ENCODE measurements around the gene ATG4B. TPM values are rescaled to one million over a fixed set of nuclear protein-coding genes. Genes with fewer than 3 reads are reported as not detected.

The ATG4B gene
- polyA plus RNA-seq, 1 donor from 2014 or later = 128 TPM

DNA sequence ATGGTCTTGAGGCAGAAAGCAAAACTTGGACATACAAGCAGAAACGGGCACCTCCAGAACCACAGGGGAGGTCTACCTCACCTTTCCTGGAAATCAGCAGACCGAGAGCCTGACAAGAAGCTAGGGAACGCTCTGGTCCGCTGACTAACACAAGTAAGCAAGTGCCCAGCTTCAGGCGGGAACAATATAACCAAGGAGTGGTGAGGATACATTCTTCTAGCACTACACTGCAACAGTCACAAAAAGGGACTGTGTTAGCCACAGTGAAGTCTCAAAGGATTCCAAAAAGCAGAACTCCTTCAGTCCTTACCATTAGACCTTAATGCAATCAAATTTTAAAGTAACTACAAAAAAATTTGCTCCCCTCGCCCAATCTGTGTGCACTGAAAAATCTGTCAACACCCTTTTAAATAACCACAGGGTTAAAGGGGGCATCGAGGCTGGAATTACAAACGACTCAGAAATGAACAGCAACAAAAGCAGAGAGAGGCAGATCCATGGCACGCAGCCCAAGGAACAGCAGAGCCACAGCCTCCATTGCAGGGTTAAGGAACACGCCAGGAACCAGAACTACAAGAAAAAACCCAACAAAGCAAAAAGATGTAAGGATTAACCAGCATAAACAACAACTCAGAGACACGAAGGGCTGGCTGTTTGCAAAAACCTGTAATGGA is 7.6 kb upstream of the ATG4B start:
- no peaks in the 10 kb centered on the region for H3K9me3 ChIP-seq (ENCODE audit: low read length)
- H3K36me3 ChIP-seq (ENCODE audit: insufficient read depth, low read length) = peaks cover 4% of the 10 kb centered on the region
- H3K27ac ChIP-seq (ENCODE audit: low read length) = no peak overlapping the region
- H3K9ac ChIP-seq (ENCODE audit: low read length) = no peak overlapping the region
- peaks cover 15% of the 10 kb centered on the region for H3K79me2 ChIP-seq (replicated peaks; ENCODE audit: insufficient read depth, low read length)
- H3K9me2 ChIP-seq (ENCODE audit: insufficient read depth, low read length) = no peaks in the 10 kb centered on the region
- no peak overlapping the region for H2AFZ ChIP-seq (ENCODE audit: low read depth, low read length)
- H4K20me1 ChIP-seq (ENCODE audit: insufficient read depth) = no peaks in the 10 kb centered on the region
- no peak overlapping the region for H3K4me2 ChIP-seq (ENCODE audit: low read length)
- TF ChIP-seq TAF1 (IDR thresholded peaks at IDR 0.05; ENCODE audit: low read depth) (no peak), POLR2AphosphoS5 (IDR thresholded peaks at IDR 0.05) (no peak), EP300 (conservative IDR thresholded peaks at IDR 0.05; ENCODE audit: poor library complexity, severe bottlenecking) (no peak), RAD21 (conservative IDR thresholded peaks at IDR 0.05) (no peak), MXI1 (conservative IDR thresholded peaks at IDR 0.05; ENCODE audit: poor library complexity, severe bottlenecking) (no peak), SMC3 (conservative IDR thresholded peaks at IDR 0.05; ENCODE audit: poor library complexity) (no peak), EZH2 (IDR thresholded peaks at IDR 0.05; ENCODE audit: borderline replicate concordance, insufficient read depth, low read length, poor library complexity, severe bottlenecking) (no peak)
- TF ChIP-seq, protein P1, sequence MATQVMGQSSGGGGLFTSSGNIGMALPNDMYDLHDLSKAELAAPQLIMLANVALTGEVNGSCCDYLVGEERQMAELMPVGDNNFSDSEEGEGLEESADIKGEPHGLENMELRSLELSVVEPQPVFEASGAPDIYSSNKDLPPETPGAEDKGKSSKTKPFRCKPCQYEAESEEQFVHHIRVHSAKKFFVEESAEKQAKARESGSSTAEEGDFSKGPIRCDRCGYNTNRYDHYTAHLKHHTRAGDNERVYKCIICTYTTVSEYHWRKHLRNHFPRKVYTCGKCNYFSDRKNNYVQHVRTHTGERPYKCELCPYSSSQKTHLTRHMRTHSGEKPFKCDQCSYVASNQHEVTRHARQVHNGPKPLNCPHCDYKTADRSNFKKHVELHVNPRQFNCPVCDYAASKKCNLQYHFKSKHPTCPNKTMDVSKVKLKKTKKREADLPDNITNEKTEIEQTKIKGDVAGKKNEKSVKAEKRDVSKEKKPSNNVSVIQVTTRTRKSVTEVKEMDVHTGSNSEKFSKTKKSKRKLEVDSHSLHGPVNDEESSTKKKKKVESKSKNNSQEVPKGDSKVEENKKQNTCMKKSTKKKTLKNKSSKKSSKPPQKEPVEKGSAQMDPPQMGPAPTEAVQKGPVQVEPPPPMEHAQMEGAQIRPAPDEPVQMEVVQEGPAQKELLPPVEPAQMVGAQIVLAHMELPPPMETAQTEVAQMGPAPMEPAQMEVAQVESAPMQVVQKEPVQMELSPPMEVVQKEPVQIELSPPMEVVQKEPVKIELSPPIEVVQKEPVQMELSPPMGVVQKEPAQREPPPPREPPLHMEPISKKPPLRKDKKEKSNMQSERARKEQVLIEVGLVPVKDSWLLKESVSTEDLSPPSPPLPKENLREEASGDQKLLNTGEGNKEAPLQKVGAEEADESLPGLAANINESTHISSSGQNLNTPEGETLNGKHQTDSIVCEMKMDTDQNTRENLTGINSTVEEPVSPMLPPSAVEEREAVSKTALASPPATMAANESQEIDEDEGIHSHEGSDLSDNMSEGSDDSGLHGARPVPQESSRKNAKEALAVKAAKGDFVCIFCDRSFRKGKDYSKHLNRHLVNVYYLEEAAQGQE (IDR thresholded peaks at IDR 0.05; ENCODE audit: borderline replicate concordance) = no peak
- TF ChIP-seq, protein P2, sequence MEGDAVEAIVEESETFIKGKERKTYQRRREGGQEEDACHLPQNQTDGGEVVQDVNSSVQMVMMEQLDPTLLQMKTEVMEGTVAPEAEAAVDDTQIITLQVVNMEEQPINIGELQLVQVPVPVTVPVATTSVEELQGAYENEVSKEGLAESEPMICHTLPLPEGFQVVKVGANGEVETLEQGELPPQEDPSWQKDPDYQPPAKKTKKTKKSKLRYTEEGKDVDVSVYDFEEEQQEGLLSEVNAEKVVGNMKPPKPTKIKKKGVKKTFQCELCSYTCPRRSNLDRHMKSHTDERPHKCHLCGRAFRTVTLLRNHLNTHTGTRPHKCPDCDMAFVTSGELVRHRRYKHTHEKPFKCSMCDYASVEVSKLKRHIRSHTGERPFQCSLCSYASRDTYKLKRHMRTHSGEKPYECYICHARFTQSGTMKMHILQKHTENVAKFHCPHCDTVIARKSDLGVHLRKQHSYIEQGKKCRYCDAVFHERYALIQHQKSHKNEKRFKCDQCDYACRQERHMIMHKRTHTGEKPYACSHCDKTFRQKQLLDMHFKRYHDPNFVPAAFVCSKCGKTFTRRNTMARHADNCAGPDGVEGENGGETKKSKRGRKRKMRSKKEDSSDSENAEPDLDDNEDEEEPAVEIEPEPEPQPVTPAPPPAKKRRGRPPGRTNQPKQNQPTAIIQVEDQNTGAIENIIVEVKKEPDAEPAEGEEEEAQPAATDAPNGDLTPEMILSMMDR (IDR thresholded peaks at IDR 0.05; ENCODE audit: poor library complexity, severe bottlenecking) = no peak
- no peak overlapping the region for H3K4me3 ChIP-seq (ENCODE audit: low read length)
- H3F3A ChIP-seq (ENCODE audit: insufficient read depth, low read length, poor library complexity, severe bottlenecking) = no peaks in the 10 kb centered on the region
- H3K27me3 ChIP-seq (ENCODE audit: insufficient read depth, low read depth, low read length) = no peaks in the 10 kb centered on the region

DNA sequence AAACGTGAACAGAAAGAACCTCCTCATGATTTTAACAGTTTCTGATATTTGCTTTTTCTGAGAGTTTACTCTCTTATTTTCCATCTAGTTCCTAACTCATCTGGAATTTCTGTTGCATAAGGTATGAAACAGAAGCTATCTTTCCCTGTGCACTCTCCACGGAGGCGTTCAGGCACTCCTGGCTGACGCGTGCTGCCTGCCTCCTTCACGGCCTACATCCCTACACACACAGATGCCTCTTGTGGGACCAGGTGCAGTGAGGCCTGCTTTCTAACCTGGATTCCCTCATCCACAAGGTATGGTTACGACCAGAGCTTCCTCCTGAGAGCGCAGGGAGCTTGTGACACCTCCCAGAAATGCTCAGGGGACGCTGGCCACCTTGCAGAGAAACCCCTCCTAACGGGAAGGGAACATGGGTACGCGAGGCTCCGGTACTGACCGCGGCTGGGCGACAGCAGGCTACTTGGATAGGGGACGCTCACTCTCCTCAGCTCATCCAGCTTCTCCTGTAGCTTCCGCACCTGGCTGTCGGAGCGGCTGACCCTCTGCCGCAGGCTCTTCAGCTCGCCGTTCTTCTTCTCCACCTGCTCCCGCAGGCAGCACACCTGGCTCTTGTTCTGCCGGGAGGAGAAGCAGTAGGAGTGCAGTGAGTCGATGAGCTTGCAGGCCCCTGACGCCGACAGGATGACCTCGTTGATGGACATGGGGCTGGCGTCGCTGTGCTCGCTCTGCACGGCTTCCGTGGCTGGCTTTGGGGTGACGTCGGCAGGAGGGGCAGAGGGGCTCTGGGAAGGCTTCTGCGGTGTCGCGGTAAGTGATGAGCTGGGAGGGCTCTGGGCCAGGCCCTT is 4.8 kb upstream of the ATG4B start:
- TF ChIP-seq RAD21 (conservative IDR thresholded peaks at IDR 0.05) = no peak
- TF ChIP-seq EP300 (conservative IDR thresholded peaks at IDR 0.05; ENCODE audit: poor library complexity, severe bottlenecking) = no peak
- no peak for TF ChIP-seq TAF1 (IDR thresholded peaks at IDR 0.05; ENCODE audit: low read depth)
- TF ChIP-seq SMC3 (conservative IDR thresholded peaks at IDR 0.05; ENCODE audit: poor library complexity) = no peak
- TF ChIP-seq MXI1 (conservative IDR thresholded peaks at IDR 0.05; ENCODE audit: poor library complexity, severe bottlenecking) = no peak
- TF ChIP-seq, protein P1 (IDR thresholded peaks at IDR 0.05; ENCODE audit: borderline replicate concordance) = no peak
- TF ChIP-seq POLR2AphosphoS5 (IDR thresholded peaks at IDR 0.05) = no peak
- Histone ChIP-seq H3K9me3 (ENCODE audit: low read length) (no peaks in the 10 kb centered on the region), H2AFZ (ENCODE audit: low read depth, low read length) (no peak overlapping the region), H3K4me3 (ENCODE audit: low read length) (no peak overlapping the region), H3K79me2 (replicated peaks; ENCODE audit: insufficient read depth, low read length) (peaks cover 26% of the 10 kb centered on the region), H3K9me2 (ENCODE audit: insufficient read depth, low read length) (no peaks in the 10 kb centered on the region), H4K20me1 (ENCODE audit: insufficient read depth) (no peaks in the 10 kb centered on the region), H3K27me3 (ENCODE audit: insufficient read depth, low read depth, low read length) (no peaks in the 10 kb centered on the region), H3F3A (ENCODE audit: insufficient read depth, low read length, poor library complexity, severe bottlenecking) (no peaks in the 10 kb centered on the region), H3K9ac (ENCODE audit: low read length) (no peak overlapping the region), H3K27ac (ENCODE audit: low read length) (no peak overlapping the region), H3K4me2 (ENCODE audit: low read length) (no peak overlapping the region), H3K36me3 (ENCODE audit: insufficient read depth, low read length) (peaks cover 4% of the 10 kb centered on the region)

Data from neural cell (in vitro differentiated cells).